ENCODE measurements around the gene IGSF21. TPM values are rescaled to one million over a fixed set of nuclear protein-coding genes. Genes with fewer than 3 reads are reported as not detected.

The IGSF21 gene
- total RNA-seq, 4 donors from 2014 or later: 4.7 to 10.2 (median 5.9) TPM

- DNase-seq (ENCODE audit: low spot score in 2 of 2): no peak
- Histone ChIP-seq H3K27me3 (peaks cover 0 to 23% of the 10 kb centered on the region in 2 donors), H3K4me3 (no peak overlapping the region), H3K27ac (no peak overlapping the region), H3K36me3 (no peaks in the 10 kb centered on the region), H3K4me1 (no peaks in the 10 kb centered on the region), H3K9me3 (no peaks in the 10 kb centered on the region)
- 28 to 38% methylated on average over 10 of the region's 10 CpGs for WGBS, 2 donors
- TF ChIP-seq, protein P1, sequence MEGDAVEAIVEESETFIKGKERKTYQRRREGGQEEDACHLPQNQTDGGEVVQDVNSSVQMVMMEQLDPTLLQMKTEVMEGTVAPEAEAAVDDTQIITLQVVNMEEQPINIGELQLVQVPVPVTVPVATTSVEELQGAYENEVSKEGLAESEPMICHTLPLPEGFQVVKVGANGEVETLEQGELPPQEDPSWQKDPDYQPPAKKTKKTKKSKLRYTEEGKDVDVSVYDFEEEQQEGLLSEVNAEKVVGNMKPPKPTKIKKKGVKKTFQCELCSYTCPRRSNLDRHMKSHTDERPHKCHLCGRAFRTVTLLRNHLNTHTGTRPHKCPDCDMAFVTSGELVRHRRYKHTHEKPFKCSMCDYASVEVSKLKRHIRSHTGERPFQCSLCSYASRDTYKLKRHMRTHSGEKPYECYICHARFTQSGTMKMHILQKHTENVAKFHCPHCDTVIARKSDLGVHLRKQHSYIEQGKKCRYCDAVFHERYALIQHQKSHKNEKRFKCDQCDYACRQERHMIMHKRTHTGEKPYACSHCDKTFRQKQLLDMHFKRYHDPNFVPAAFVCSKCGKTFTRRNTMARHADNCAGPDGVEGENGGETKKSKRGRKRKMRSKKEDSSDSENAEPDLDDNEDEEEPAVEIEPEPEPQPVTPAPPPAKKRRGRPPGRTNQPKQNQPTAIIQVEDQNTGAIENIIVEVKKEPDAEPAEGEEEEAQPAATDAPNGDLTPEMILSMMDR (IDR thresholded peaks at IDR 0.05): no peak
- TF ChIP-seq EP300 (IDR thresholded peaks at IDR 0.05) (no peak), POLR2A (IDR thresholded peaks at IDR 0.05) (no peak)
Observed at GRCh38 chr1:18198260-18198659, 90.7 kb downstream of the IGSF21 start.

GRCh38 chr1:18199462-18199861 lies 91.9 kb downstream of the IGSF21 start:
- peaks cover 0 to 26% of the 10 kb centered on the region in 2 donors for H3K27me3 ChIP-seq

DNA sequence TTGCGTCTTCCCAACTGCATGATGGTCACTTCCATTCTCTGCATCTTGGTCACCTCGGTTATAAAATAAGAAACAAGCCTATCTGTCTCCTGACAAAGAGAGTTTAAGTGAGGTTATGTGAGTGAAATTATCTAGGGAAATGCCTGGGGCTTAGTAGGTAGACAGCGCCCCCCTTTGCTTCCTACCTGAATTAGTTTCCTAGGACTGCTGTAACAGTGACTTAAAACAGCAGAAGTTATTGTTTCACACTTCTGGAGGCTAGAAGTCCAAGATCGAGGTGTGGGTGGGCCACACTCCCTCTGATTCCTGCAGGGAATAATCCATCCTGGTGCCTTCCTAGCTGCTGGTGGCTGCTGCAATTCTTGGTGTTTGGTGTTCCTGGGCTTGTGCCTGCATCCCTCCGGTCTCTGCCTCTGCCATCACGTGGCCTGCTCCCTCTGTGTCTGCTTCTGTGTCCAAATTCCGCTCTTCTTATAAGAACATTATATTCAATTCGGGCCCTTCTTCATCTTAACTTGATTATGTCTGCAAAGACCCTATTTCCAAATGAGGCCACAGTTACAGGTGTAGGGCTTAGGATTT lies 92.6 kb downstream of the IGSF21 start:
- TF ChIP-seq EP300 (IDR thresholded peaks at IDR 0.05) (no peak), POLR2A (IDR thresholded peaks at IDR 0.05) (no peak)
- TF ChIP-seq, protein P1 (IDR thresholded peaks at IDR 0.05): no peak
- Histone ChIP-seq H3K27me3 (peaks cover 0 to 26% of the 10 kb centered on the region in 2 donors), H3K36me3 (no peaks in the 10 kb centered on the region), H3K9me3 (no peaks in the 10 kb centered on the region), H3K4me1 (no peaks in the 10 kb centered on the region), H3K4me3 (no peak overlapping the region), H3K27ac (no peak overlapping the region)
- WGBS, 2 donors: 68 to 73% methylated on average over 8 of the region's 8 CpGs
- no peak for DNase-seq (ENCODE audit: low spot score in 2 of 2)

More at GRCh38 chr1:18199462-18199861, 91.9 kb downstream of the IGSF21 start:
- no peak for DNase-seq (ENCODE audit: low spot score in 2 of 2)
- no peaks in the 10 kb centered on the region for H3K4me1 ChIP-seq
- no peaks in the 10 kb centered on the region for H3K9me3 ChIP-seq
- TF ChIP-seq POLR2A (IDR thresholded peaks at IDR 0.05) (no peak), EP300 (IDR thresholded peaks at IDR 0.05) (no peak)
- TF ChIP-seq, protein P1 (IDR thresholded peaks at IDR 0.05): no peak
- 34 to 39% methylated on average over 14 of the region's 14 CpGs for WGBS, 2 donors
- H3K36me3 ChIP-seq: no peaks in the 10 kb centered on the region
- no peak overlapping the region for H3K27ac ChIP-seq
- H3K4me3 ChIP-seq: no peak overlapping the region

DNA sequence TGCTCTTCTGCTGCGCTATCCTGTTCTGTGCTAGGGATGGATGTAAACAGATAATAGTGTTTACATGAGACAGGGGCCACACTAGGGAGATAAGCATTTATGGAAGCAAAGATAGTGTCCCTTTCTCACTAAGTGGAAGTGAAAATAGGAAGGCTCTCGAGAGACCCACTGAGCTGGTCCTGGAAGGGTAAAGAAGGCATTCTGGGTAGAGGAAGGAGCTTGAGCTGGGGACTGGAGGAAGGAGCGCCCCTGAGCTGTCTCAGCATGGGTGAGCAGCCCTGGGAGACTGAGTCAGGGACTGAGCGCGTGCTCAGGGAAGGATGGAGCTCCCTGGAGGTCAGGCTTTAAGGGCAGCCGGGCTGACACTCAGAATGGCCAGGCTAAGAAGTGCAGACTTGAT lies 93.3 kb downstream of the IGSF21 start:
- TF ChIP-seq POLR2A (IDR thresholded peaks at IDR 0.05) (no peak), EP300 (IDR thresholded peaks at IDR 0.05) (no peak)
- TF ChIP-seq, protein P1 (IDR thresholded peaks at IDR 0.05): no peak
- no peak for DNase-seq (ENCODE audit: low spot score in 2 of 2)
- H3K9me3 ChIP-seq: no peaks in the 10 kb centered on the region
- H3K27ac ChIP-seq: no peak overlapping the region
- no peak overlapping the region for H3K4me3 ChIP-seq
- peaks cover 0 to 26% of the 10 kb centered on the region in 2 donors for H3K27me3 ChIP-seq
- 59 to 67% methylated on average over 6 of the region's 6 CpGs for WGBS, 2 donors
- H3K36me3 ChIP-seq: no peaks in the 10 kb centered on the region
- H3K4me1 ChIP-seq: no peaks in the 10 kb centered on the region

DNA sequence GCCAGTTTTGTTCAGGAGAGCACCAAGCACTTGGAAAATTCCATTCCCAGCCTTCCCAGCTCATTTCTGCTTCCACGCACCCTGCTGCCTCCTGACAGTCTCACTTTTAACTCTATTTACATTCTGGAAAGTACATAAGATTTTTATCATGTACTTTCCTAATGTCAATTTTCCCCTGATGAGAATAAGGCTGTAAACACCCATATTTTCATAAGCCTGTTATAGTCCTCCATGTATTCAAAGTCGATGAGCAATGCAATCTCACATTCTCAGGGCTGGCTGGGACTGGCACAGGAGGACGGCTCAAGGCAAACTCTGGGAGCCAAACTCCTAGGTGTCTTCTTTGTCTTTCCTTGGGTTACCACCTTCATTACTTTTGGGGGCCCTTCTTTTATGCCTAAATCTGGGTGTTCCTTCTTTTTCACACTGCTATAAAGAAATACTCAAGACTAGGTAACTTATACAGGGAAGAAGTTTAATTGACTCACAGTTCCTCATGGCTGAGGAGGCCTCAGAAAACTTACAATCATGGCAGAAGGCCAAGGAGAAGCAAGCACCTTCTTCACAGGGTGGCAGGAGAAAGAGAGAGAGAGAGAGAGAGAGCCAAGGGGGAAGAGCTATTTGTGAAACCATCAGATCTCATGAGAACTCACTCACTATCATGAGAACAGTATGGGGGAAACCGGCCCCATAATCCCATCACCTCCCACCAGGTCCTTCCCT lies 94.6 kb downstream of the IGSF21 start:
- Histone ChIP-seq H3K27ac (no peak overlapping the region), H3K36me3 (no peaks in the 10 kb centered on the region), H3K4me1 (no peaks in the 10 kb centered on the region), H3K4me3 (no peak overlapping the region), H3K9me3 (peaks cover 0 to 11% (median 0%) of the 10 kb centered on the region in 4 donors), H3K27me3 (peaks cover 0 to 21% of the 10 kb centered on the region in 2 donors)
- 67 to 68% methylated on average over 4 of the region's 4 CpGs for WGBS, 2 donors
- DNase-seq (ENCODE audit: low spot score in 2 of 2): no peak
- no peak for TF ChIP-seq POLR2A (IDR thresholded peaks at IDR 0.05)
- TF ChIP-seq EP300 (IDR thresholded peaks at IDR 0.05): no peak
- TF ChIP-seq, protein P1 (IDR thresholded peaks at IDR 0.05): no peak

Measured in tibial nerve (tissue), 4 donors.